ENCODE data around the gene RAB40C.

Gene RAB40C

GRCh38 chr16:591892-592517 lies 2.1 kb downstream of the RAB40C start:
- Histone ChIP-seq H3K4me1 (ENCODE audit: low read length) (peaks cover 8% of the 10 kb centered on the region), H3K4me3 (ENCODE audit: low read length) (no peak overlapping the region), H4K20me1 (ENCODE audit: insufficient read depth, low read length) (no peaks in the 10 kb centered on the region), H3K9ac (ENCODE audit: low read length) (no peak overlapping the region), H3K27ac (ENCODE audit: low read length) (no peak overlapping the region), H3F3A (ENCODE audit: insufficient read depth, low read length) (peaks cover 9% of the 10 kb centered on the region; the same call in 1 of the 2 replicates), H3K27me3 (replicated peaks; ENCODE audit: insufficient read depth, low read length) (no peaks in the 10 kb centered on the region), H2AFZ (ENCODE audit: low read length) (no peak overlapping the region), H3K9me3 (replicated peaks; ENCODE audit: insufficient read depth, low read length) (no peaks in the 10 kb centered on the region), H3K79me2 (ENCODE audit: low read length) (peaks cover 84% of the 10 kb centered on the region), H3K4me2 (ENCODE audit: low read depth, low read length) (no peak overlapping the region), H3K36me3 (replicated peaks; ENCODE audit: insufficient read depth, low read length) (no peaks in the 10 kb centered on the region), H3K9me2 (replicated peaks; ENCODE audit: insufficient read depth, low read length) (no peaks in the 10 kb centered on the region)
- DNase-seq, result no peak
- TF ChIP-seq EZH2 (optimal IDR thresholded peaks at IDR 0.05; ENCODE audit: low read depth, low read length), result no peak

- no peak overlapping the region for H3K4me3 ChIP-seq (ENCODE audit: low read length)
- no peak overlapping the region for H3K9ac ChIP-seq (ENCODE audit: low read length)
- H3K36me3 ChIP-seq (replicated peaks; ENCODE audit: insufficient read depth, low read length), result no peaks in the 10 kb centered on the region
- peaks cover 81% of the 10 kb centered on the region for H3K79me2 ChIP-seq (ENCODE audit: low read length)
- no peaks in the 10 kb centered on the region for H3K9me2 ChIP-seq (replicated peaks; ENCODE audit: insufficient read depth, low read length)
- H3K4me2 ChIP-seq (ENCODE audit: low read depth, low read length), result no peak overlapping the region
- H3F3A ChIP-seq (ENCODE audit: insufficient read depth, low read length), result peaks cover 9% of the 10 kb centered on the region; the same call in 1 of the 2 replicates
- H3K27me3 ChIP-seq (replicated peaks; ENCODE audit: insufficient read depth, low read length), result no peaks in the 10 kb centered on the region
- DNase-seq, result no peak
- no peak overlapping the region for H3K27ac ChIP-seq (ENCODE audit: low read length)
- no peaks in the 10 kb centered on the region for H3K9me3 ChIP-seq (replicated peaks; ENCODE audit: insufficient read depth, low read length)
- H4K20me1 ChIP-seq (ENCODE audit: insufficient read depth, low read length), result no peaks in the 10 kb centered on the region
- peaks cover 3% of the 10 kb centered on the region for H3K4me1 ChIP-seq (ENCODE audit: low read length)
- no peak for TF ChIP-seq EZH2phosphoT487 (IDR thresholded peaks at IDR 0.05; ENCODE audit: low read length)
- no peak for TF ChIP-seq CTCF (IDR thresholded peaks at IDR 0.05; ENCODE audit: low read length)
- TF ChIP-seq EZH2 (optimal IDR thresholded peaks at IDR 0.05; ENCODE audit: low read depth, low read length), result no peak
- no peak overlapping the region for H2AFZ ChIP-seq (ENCODE audit: low read length)
These were observed 2.8 kb downstream of the RAB40C start for GRCh38 chr16:592518-593306.

GRCh38 chr16:593406-593805 lies 3.5 kb downstream of the RAB40C start:
- Histone ChIP-seq H3K4me2 (ENCODE audit: low read depth, low read length) (no peak overlapping the region), H2AFZ (ENCODE audit: low read length) (no peak overlapping the region), H4K20me1 (ENCODE audit: insufficient read depth, low read length) (no peaks in the 10 kb centered on the region), H3K9ac (ENCODE audit: low read length) (no peak overlapping the region), H3F3A (ENCODE audit: insufficient read depth, low read length) (peaks cover 4% of the 10 kb centered on the region; the same call in 1 of the 2 replicates), H3K4me3 (ENCODE audit: low read length) (no peak overlapping the region), H3K9me2 (replicated peaks; ENCODE audit: insufficient read depth, low read length) (no peaks in the 10 kb centered on the region), H3K9me3 (replicated peaks; ENCODE audit: insufficient read depth, low read length) (no peaks in the 10 kb centered on the region), H3K27me3 (replicated peaks; ENCODE audit: insufficient read depth, low read length) (no peaks in the 10 kb centered on the region), H3K27ac (ENCODE audit: low read length) (no peak overlapping the region), H3K4me1 (ENCODE audit: low read length) (no peaks in the 10 kb centered on the region), H3K79me2 (ENCODE audit: low read length) (peaks cover 74% of the 10 kb centered on the region), H3K36me3 (replicated peaks; ENCODE audit: insufficient read depth, low read length) (no peaks in the 10 kb centered on the region)
- TF ChIP-seq EZH2 (optimal IDR thresholded peaks at IDR 0.05; ENCODE audit: low read depth, low read length) (no peak), CTCF (IDR thresholded peaks at IDR 0.05; ENCODE audit: low read length) (no peak), EZH2phosphoT487 (IDR thresholded peaks at IDR 0.05; ENCODE audit: low read length) (no peak)
- no peak for DNase-seq

Measured in MM.1S (cell line).